Hematopoietic multipotent progenitor cell treated with erythropoietin and hydrocortisone succinate and interleukin-3 and kit ligand, for 8 days (in vitro differentiated cells): ENCODE data around the gene RND1.
A peak's percentile ranks its signal among the peaks of the same experiment; 100 is the strongest.

ENCODE experiments used
- DNase-seq: peaks from one replicate; pipeline ENCODE4 v3.0.0-alpha.2; 2015

Gene RND1

DNA sequence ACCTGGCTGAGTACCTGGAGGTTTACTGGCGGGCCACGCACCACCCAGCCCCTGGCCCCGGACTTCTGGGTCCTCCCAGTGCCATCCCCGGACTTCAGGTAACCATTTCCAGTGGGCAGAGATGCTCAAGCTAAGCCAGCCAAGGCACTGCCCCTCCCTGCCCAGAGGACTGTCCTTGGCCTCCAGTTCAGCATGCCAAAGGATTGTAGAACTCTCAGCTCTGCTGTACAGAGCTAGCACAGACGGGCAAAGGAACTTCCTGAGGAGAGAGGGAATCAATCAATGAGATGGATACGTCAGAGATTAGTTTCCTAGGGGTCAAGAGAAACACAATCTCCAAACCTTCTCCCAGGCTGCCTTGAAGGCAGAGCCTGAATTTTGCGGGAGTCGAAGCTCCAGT, 38.6 kb downstream of the RND1 start:
- no peak for DNase-seq

DNA sequence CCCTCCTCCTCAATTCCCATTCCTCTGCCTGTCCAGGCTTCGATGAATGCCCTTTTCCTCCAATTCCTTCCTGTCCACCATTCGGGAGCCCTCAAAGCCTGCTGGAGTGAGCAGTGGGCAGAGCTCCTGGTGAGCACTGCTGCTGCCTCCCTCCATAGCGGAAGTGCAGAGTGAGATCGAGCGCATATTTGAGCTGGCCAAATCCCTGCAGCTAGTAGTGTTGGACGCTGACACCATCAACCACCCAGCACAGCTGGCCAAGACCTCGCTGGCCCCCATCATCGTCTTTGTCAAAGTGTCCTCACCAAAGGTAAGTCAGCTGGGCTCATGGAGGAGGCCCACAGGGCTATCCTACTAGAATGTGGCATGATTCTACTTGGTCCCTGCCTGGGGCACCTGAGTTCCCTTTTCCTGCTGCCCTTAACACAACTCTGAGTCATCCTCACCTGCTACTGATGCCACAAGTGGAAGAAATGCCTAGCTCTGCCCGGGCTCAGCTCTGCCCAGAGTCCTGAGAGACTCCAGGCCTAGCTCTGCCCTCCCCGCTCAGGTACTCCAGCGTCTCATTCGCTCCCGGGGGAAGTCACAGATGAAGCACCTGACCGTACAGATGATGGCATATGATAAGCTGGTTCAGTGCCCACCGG, 39.3 kb downstream of the RND1 start:
- DNase-seq, result no peak

DNA sequence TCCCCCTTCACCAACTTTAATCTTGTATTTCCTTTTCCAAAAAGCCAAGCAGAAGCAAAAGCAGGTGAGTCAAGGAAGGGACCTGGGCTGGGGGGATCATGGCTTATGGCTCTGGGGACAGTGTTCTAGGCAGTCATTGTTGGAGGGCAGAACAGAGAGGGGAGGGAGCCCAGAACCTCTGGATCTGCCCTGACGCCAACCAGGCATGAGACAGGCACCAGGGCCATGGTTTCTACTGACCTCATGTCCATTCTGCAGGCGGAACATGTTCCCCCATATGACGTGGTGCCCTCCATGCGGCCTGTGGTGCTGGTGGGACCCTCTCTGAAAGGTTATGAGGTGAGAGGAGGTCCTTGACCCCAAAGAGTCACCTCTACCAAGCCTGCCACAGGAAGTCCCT, 40.8 kb downstream of the RND1 start:
- no peak for DNase-seq

GRCh38 chr12:48824112-48824511, 41.6 kb downstream of the RND1 start:
- DNase-seq, result no peak

- DNase-seq, result no peak
These were observed 42.4 kb downstream of the RND1 start for GRCh38 chr12:48823281-48823680.

DNA sequence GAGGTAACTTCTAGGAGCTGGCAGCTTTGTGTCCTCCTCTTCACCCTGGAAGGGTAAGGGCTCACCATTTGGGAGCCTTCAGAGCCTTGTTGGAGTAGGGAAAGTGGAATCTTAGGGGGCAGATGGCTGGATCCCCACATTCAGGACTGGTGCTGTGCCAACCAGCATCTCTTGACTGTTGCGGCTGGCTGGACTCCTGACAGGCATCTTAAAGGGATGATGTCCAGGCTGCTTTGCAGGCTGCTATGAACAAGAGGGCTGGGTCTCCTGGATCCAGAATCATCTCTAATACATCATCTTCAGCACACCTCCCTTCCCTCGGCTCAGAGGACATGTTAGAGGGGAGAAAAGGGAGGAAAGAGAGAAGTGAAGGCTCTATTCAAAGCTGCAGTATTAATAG, 43.0 kb downstream of the RND1 start:
- DNase-seq, result no peak

DNA sequence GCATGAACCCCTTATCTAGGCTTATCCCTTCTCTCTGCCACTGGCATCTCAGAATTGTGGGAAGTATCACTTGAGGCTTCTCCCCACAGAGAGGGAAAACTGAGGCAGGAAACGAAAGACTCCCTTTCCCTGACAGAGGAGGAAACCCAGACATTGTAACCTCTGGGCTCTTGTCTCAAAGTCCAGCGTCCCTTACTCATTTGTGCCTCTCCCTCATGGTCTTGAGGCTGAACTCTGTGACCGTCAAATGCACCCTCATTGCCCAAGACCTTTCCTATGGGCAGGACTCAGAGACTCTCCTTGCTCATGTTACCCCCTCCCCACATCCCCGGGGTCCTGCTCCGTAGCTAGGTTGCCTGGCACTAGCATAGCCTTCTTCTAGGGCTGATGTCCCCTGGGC, 43.5 kb downstream of the RND1 start:
- no peak for DNase-seq

GRCh38 chr12:48819986-48820725, 45.5 kb downstream of the RND1 start:
- DNase-seq, result no peak

DNA sequence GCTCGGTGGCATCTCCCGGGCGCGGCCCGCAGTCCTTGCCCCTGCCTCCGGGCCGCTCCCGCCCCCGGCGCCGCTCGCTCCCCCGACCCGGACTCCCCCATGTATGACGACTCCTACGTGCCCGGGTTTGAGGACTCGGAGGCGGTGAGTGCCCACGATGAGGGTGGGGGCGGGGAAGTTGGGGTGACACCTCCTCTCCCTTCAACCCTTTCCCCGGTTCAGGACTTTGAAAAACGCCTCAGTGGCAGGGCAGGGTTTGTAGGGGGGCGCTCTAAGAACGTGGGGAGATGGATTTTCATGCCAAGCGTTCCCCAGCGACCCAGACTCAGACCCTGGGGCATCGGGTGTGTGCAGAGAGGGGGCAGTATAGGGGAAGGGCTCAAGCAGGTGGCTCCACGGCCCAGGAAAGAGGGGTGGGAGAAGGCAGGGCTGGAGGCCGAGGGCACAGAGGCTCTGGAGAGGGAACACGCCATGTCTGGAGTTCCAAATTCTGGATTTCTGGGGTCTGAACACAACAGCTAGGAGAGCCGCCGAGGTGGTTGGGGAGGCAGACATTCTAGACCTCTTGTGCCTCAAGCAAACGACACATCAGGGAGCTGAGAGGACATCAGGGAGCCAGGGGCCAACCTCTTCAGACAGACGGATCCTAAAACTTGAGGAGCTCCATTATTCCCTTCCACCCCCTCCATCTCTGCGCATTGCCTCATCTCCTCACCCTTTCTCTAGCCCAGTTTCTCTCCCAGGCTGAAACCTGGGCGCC, 46.7 kb downstream of the RND1 start:
- DNase-seq, result peak; percentile 51

DNA sequence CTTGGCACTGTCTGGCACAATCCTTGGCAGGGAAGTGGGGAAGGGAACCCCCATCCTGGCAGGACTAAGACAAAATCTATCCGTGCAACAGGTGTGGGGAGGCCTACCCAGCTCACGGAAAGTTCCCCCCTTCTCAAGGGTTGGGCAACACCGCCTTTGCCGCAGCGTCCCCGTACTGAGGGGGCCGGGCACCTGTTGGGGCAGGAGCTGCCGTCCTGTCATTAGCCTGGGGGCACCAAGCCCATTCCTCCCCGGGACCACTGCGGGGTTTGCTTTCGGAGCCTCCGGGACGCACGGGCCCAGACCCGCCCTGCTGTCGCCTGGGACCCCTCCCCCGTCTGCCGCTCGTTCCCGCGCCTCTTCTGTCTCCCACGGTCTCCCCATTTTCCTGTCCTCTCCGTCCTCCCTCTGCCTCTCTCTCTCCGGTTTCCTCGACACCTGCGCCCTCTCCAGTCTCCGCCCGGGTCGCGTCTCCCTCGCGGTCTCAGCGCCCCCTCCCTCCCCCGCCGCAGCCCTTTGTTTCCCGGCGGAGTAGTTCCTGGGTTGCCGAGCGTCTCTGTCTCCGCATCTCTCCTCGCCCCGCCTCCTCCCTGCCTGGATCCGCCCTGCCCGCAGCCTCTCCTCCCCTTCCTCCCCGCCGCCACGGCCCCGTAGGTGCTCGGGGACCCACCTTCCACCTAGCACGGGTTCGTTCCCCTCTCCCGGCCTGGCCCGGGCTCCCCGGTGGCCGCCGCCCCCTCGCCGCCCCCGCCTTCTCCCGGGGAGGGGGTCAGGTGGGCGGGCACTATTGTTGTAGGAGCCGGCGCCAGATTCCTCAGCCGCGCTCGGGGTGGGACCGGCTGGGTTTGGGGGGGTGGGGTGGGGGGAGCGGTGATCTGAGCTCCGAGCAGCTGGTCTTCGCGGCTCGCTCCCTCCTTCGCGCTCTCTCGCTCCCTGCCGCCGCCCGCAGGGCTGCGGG, 47.5 kb downstream of the RND1 start, which contains the start of gene CACNB3:
TSS of gene CACNB3 (plus strand) at position 624 of the 958 bp plus-strand sequence. CDS start 434 bp downstream, outside the sequence.
- peak; percentile 33 for DNase-seq

GRCh38 chr12:48816143-48816854, 49.4 kb downstream of the RND1 start:
- no peak for DNase-seq

DNA sequence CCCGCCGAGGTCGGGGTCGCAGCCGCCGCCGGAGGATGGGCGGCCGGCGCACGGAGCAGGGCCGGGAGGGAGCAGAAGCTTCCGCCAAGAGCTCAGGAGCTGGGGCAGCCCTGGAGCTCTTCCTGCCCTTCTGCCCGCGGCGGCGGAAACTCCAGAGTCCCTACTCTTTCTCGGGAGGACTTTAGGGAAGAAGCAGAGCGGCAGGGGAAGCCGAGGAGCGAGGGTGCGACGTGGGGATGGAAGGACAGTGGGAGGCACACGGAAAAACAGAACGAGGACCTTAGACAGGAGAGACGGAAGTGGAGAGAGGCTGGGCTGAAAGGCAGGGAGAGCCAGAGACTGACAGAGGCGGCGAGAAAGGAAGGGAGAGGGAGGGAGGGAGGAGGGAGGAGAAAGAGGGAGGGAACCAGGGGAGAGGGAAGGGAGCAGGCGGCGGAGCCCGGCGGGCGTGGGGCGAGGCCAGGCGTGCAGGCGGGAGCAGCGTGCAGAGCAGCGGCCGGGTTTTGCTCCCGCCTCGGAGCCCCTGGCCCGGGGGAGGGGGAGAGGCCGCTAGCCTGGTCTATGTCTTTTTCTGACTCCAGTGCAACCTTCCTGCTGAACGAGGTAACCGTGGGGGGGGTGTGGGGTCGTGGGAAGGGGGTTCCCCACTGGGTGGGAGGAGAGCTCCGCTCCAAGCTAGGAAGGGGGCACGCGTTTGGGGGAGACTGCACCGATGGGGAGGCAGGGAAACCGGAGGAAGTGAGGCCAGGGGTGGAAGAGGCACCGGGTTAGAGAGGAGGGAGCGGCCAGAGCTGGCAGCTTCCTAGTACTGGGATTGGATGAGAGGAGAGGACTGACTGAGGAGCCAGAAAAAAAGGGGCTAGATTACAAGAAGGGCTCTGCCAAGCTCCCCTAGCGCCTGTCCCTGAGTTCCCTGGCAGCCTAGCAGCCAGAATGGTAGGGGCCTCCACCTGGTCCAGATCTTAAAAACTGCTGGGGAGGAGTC, 50.3 kb downstream of the RND1 start:
- peak; percentile 84 for DNase-seq

- peak; percentile 75 for DNase-seq
These were observed 51.2 kb downstream of the RND1 start for GRCh38 chr12:48814262-48815125.

DNA sequence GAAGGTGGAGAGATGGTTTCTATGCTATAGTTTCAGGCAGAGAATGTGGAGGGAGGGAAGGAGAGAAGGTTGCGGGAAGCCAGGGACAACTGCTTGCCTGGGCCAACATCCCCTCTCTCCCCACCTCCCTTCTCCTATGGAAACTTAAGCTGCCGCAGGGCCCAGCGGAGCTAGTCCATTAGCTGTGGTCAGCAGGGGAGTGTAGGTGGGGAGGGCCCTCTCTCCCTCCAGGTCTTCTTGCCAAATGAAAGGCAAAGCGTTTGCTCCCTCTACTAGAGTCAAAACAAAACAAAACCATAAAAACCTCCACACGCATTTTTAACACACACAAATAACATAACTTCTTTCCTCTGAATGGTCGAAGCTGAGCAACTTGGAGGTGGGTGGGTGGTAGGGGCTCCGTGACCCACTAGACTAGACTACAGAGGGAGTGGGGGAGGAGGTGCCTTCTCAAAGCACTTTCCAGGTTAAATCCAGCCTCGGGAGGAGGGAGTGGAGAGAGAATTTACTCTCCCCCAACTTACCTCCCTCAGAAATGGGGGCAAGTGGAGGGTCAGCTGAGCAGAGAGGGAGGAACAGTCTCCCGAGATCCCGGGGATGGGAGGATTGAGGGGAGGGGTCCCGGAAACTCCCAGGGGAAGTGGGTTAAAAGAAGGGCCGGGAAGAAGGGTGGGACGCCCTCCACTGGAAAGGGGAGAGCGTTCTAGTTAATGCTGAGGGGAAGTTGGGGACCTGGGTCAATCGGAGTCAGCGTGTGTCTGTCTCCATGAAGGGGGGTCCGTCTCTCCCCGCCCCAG, 52.0 kb downstream of the RND1 start:
- no peak for DNase-seq

- no peak for DNase-seq
These were observed 53.3 kb downstream of the RND1 start for GRCh38 chr12:48812389-48812788.

GRCh38 chr12:48811437-48812090, 54.1 kb downstream of the RND1 start:
- no peak for DNase-seq

DNA sequence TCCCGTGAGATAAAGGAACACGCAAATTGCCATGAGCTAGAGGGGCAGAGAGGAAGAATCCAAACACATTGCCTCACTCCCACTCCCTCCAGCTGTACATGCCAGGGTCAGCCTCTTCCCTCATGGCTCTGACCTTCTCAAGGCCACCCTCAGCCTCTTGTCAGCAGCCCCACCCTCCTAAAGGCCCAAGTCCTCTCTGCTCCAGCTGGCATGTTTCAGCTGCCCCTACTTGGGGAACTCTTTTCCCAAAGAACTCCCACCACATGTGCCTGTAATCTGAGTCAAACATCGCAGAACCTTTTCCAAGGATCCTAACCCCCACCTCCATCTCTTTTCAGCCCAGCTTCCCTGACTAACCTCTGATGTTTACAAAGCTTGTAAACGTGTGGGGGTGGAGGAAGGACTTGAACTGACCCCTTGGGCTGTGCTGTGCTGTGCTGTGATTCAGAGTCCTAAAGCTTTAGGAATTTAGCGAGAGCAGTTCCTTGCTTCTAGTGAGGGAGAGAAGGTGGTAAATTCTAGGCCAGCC, 54.7 kb downstream of the RND1 start:
- DNase-seq, result no peak

DNA sequence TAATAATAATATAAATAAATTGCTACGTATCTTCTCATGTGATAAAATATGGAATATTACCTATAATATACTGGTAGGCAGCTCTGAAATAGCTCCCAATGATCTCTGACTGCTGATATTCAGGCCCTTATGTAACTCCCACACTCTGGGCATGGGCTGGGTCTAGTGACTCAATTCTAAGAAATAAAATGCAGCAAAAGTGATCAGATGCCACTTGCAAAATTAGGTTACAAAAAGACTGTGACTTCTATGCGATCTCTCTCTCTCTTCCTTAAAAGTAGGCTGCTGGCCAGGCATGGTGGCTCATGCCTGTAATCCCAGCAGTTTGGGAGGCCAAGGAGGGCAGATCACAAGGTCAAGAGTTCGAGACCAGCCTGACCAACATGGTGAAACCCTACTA, 57.7 kb downstream of the RND1 start:
- DNase-seq, result no peak
